Fibroblast of skin of right biceps (primary cell): ENCODE results near the gene COMMD1.
"Not testable (repeated sequence)": the region's sequence is repeated elsewhere in the genome, so short reads cannot be mapped to it uniquely, and the experiment has no call there.

ENCODE experiments used
- DNase-seq: peaks from one replicate; pipeline ENCODE4 v3.0.0-alpha.2; 2013

COMMD1 gene

DNA sequence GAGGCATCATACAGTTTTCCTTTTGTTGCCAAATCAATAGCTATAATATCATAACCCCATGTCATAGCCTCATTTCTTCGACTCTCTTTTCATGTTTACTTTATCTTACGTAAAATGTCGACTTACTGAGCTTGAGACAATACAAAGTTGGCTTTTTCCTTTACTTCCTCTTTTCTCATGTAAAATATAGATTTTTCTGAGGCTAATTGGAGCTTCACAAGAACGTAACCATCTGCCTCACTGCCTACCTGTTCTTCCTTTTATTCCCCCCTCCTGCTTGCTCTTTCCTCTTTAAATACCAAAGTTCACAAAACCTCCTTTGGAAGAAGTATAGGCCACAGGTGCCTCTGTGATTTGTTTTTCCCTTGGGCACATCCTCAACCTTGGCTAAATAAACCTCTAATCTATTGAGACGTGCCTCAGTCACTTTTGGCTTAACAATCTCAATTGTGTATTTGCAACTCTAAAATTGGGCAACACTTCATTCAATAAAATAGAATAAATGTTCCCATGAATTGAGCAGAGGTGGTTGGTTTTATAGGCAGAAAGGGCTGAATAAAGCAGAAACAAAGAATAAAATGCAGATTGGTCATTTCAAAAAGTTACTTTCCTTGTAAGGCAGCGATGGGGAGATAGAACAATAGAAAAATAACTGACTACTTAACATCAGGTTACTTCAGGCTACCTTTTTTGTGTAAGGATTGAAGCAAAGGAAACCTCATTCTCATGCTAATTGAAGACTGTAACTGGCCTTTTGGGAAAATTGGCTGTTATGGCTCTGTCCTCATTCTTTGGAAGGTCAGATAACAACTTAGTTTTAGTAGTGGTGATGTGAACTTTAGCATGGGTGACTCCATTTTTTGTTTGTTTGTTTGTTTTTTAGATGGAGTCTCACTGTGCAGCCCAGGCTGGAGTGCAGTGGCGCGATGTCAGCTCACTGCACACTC lies 21.3 kb downstream of the COMMD1 start:
- DNase-seq: no peak

DNA sequence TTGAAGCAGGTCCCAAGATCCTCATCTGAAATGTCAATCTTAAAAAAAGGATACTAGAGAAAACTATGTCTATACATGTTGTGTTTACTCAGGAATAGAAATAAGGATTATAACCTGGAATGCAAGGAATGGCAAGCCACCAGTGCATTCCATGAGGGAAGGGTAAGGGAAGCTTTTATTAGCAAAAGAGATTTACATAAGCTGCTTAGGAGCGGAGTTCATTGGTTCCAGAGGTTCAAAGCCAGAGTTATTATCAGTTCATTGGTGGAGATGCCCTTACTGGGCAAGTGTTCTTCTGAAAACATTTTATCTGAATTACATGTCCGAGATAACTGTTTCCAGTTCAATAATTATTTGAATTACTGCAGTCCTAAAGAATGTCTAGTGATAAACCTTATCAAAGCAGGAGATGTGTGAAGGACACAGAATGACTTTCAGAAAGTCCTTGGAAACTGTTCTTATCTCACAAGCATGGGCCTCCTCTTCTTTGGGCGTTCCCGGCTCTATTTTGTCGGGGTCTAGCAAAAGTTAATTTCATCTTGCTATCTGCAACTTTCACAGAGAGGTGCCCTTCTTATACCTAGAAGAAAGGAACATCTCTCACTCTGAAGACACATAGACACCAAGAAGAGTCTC lies 23.5 kb downstream of the COMMD1 start:
- peak; percentile 37 for DNase-seq

DNA sequence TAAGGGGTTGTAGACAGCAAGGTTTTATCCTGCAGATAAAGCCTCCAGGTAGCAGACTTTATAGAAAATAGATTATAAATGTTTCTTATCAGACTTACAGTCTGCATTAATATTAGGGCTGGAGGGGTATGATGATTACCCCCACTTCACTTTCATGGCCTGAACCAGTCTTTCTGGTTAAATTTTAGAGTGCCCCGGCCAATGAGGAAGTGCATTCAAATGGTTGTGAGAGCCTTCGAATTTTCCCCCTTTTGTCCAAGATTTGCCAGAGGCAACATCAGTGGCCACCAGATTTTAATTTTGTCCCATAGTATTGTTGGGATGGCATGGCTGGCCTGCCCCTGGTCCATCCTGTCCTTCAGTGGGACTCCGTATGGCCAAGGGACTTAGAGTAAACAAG lies 31.6 kb downstream of the COMMD1 start:
- DNase-seq: no peak

DNA sequence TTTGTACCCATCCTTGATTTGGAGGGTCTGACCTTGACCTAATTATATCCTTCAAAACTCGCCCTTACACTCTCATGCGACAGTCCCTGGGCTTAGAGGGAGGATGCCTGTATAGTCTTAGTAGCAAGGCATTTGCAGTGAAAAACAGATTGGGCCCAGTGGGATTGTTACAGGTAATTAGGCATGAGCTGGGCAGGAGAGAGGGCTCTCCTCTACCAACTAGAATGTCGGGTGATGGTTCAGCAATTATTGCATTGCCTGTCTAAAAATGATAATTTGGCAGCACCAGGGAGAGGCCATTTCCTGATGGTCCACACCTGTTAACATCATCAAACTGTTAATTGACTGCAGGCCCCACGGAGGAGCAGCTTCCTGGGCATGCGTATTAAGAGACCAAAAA lies 32.4 kb downstream of the COMMD1 start:
- DNase-seq: no peak

DNA sequence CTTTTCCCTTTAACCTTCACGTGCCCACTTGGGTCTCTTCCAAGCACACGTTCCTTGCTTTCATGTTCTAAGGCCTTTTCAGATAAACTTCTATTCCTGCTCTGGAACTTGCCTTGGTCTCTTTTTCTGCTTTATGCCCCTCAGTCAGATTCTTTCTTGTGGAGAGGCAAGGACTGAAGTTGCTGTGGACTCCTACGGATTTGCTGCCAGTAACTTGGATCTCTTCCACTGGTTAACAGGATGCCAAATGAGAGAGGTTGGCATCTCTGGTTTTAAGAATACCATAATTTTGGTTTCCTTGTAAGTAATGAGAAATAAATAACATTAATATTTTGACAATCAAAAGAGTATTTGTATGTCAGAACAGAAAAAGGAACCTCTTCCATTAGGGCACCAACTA lies 33.0 kb downstream of the COMMD1 start:
- DNase-seq: no peak

DNA sequence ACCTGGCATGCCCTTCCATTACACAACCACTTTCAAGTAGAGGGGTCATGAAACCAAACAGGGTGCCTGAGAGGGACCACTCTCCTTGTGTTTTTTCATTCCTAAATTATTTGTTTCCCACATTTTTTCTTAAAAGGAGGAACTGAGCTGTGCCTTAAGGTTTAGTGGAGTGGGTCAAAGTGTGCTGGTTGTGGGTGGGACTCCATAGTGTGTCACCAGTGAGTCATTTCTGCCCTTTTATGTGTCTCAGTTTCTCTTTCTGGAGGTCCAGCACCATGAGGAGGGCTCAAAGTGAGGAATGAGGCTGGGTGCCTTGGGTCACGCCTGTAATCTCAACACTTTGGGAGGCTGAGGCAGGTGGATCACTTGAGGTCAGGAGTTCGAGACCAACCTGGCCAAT lies 37.8 kb downstream of the COMMD1 start:
- DNase-seq: no peak

DNA sequence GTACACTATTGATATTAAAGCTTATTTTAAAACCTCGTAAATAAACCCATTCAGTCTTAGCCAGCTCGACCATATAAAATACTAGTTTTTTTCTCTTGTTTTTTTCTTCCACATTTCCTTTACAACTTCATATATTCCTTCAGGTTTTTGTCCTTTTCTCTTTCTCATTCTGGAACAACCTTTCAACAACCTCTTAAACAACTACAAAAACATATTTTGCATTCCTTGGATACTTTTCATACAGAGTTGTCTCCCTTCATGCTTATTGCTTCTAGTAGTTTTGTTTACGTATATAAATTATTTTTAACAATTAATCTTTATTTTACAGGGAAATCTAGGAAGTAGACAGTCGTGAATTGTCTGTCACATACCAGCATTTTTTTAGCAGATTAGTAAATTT lies 41.2 kb downstream of the COMMD1 start:
- peak; percentile 18 for DNase-seq

DNA sequence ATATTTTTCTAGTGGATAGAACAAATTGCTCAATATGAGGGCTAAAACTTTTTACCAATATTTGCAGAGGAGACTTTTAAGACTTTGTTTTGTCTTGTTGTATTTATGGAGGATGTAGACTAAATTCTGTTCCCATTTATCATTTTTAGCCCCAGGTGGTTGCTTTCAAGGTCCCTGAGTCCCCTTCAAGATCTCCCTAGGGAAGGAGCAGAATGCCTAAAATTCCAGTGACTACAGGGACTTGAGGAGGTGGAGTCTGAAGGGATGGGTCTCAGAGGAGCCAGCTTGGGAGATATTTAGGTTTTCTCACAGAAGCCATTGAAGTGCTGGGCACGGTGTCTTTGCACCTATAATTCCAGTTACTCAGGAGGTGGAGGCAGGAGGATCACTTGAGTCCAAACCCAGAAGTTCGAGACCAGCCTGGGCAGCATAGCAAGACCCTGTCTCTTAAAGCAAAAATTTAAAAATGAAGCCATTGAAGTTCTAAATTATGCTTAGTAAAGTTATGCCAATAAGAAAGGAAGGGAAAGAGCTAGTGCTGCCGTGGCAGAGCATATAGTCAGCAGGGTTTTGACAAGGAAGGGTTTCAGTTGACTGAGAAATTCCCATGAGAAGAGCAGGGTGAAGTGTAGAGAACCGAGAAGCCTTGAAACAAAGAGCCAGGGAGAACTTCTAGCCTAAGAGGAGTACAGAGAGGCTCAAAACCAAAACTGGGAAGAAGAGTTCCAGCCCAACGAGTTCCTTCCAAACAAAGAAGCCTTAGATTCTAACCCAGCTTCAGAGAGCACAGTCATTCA lies 43.4 kb downstream of the COMMD1 start:
- no peak for DNase-seq

DNA sequence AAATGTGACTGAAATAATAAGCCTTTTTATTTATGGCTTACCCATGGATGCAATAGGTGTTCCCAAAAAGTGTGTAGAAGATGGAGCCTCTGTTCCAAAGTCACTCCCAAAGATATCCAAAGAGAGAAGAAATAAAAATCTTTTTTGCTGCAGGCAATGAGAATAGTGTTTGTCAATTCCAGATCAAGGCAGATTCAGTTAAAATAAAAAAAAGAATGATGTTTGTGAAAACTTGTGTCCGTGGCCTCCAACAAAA lies 43.9 kb downstream of the COMMD1 start:
- no peak for DNase-seq

DNA sequence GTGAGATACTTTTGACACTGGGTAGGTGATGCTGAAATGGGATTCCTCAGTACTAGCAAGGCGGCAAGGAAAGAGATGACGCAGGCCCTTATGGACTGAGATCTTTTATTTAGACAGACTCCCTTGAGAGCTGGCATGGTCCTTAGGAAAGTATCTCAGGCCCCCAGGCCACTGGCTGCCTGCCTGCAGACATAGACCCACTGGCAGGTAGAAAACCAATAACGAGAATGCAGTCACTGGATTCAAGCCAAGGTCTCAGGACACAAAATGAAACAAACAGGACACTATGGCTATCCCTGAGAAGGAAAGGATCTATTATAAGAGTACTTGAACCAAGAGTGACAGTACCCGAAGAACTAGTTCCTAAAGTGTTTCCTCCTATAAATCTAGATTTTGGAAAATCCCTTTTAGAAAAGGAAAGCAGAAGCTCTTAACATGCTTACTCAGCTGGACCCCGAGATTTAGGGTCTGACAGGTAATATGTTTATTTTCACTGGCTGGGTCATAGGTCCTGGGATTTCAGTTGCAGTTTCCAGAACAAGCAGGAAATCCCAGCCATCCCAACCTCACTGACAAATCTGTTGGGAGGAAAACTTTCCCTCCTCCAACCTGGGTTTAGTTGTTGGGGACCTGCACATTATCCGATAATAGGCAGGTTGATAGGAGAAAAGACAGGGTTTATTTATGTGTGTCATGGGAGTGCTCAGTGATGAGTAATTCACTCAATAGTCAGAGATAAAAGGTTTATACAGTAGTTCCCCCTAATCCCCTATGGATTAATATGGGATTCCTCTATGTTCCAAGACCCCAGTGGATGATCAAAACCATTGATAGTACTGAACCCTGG lies 44.5 kb downstream of the COMMD1 start:
- DNase-seq: no peak

DNA sequence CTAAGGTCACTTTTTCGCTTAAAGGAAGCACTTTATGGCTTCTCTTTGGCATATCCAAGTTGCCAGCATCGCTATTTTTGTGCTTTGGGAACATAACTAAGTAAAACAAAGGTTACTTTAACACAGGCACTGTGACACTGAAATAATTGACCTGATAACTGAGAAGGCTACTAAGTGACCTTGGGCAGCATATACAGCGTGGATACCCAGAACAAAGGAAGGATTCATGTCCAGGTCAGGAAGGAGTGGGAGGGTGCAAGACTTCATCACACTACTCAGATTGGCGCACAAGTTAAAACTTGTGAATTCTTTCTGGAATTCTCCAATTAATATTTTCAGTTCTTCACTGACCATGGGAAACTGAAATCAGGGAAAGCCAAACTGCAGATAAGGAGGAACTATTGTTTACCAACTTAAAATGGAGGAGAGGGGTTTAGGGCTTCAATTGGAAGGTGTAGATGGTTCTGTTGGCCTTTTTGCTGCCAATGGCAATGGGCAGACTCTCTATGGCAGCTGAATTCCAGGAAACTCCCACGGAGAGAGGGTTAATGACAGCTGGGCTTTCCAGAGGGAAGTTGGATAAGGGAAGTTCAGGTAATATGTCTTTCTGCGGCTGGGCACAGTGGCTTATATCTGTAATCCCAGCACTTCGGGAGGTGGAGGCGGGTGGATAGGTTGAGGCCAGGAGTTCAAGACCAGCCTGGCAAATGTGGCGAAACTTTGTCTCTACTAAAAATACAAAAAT lies 45.3 kb downstream of the COMMD1 start:
- no peak for DNase-seq

DNA sequence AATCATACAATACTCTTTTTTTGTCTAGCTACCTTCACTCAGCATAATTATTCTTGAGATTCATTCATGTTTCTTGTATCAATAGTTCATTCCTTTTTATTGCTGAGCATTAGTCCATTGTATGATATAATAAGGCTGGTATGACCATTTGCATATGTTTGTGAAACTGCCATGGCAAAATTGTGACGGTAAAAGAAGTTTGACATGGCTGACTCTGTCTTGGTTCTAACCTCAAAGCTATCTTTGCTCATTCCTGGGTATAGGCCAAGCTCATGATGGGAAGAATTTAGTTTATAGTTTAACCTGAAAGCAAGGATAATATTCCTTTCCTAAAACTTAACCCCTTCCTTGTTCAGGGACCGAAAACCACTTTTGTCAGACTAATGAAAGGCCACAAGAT lies 46.4 kb downstream of the COMMD1 start:
- no peak for DNase-seq

DNA sequence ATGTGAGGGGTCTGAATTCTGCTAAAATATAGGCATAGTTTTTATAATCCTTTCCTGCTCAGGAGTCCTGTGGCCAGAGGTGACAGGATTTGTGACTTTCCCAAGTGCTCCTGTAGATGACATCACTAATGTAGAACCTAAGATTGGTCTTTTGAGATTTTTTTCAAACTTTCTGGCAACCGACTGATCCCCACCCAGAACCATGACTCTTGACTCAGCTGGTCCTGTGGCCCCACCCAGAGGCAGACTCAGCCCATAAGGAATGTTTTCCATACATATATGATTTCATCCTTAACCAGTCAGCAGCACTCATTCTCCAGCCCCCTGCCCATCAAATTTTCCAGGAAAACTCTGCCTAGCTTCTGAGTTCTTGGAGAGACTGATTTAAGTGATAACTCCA lies 46.8 kb downstream of the COMMD1 start:
- peak; percentile 17 for DNase-seq

DNA sequence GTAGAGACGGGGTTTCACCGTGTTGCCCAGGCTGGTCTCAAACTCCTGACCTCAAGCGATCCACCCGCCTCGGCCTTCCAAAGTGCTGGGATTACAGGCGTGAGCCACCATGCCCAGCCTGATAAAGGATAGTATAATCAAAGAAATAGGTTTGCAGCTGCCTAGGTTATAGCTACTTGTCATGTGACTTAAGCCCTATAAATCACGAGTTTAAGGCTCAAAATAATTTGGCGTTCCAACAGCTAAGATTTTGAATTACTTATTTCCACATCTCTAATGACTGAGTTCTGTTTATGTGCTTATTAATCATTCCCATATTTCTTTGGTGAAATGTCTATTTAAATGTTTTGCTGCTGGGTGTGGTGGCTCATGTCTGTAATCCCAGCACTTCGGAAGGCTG lies 49.4 kb downstream of the COMMD1 start:
- DNase-seq: not testable (repeated sequence)

DNA sequence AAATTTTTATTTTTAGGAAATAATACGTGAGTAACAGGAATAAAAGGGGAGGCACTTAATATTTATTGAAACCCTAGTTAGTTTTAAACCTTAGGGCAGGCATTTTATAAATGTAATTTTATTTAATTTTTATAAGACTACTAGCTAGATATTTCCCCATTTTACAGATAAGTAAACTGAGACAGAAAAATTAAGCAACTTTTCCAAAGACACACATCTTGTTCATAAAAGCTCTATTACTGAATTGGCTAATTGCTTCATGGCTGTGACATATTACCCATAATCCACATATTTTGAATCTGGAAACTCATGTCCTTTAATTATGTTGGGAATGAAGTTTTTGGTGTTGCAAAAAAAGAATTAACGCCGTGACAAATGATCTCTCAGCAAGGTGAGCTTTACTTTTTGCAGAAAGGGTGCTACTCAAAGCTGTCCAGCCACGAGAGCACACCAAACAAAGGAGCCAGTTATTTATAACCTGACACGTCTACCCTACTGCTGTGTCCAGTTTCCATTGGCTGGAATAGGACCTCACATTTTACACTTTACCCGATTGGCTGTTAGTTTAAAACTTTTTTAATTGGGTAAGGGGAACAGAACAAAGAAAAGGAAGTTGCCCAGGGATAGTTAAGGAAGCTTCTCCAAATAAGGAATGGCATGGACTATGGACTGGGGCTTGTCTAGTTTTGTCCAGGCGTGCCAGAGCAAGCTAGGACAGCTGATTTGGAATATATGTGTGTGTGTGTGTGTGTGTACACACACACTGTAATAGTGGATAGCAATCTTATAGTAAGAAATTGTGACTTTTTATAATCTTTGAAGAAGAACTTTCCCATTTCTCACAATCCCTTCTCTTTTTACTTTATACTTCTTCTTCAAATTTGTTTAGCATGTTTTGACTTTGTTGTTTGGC lies 54.2 kb downstream of the COMMD1 start:
- no peak for DNase-seq

DNA sequence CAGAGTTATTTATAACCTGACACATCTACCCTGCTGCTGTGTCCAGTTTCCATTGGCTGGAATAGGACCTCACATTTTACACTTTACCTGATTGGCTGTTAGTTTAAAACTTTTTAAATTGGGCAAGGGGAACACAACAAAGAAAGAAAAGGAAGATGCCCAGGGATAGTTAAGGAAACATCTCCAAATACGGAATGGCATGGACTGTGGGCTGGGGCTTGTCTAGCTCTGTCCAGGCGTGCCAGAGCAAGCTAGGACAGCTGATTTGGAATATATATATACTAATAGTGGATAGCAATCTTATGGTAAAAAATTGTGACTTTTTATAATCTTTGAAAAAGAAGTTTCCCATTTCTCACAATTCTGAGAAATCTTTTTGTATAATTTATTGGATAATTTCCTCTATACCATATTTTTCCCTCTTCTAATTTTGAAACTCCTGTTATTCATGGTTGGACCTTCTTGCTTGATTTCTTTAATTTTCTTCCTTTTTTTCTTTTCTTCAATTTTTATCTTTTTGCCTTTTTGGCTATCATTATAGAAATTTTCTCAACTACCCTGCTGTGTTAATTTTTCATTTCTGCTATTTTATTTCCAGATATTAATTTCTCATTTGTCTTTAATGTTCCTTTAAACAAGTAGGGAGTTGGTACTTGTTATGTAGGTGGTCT lies 55.9 kb downstream of the COMMD1 start:
- no peak for DNase-seq

DNA sequence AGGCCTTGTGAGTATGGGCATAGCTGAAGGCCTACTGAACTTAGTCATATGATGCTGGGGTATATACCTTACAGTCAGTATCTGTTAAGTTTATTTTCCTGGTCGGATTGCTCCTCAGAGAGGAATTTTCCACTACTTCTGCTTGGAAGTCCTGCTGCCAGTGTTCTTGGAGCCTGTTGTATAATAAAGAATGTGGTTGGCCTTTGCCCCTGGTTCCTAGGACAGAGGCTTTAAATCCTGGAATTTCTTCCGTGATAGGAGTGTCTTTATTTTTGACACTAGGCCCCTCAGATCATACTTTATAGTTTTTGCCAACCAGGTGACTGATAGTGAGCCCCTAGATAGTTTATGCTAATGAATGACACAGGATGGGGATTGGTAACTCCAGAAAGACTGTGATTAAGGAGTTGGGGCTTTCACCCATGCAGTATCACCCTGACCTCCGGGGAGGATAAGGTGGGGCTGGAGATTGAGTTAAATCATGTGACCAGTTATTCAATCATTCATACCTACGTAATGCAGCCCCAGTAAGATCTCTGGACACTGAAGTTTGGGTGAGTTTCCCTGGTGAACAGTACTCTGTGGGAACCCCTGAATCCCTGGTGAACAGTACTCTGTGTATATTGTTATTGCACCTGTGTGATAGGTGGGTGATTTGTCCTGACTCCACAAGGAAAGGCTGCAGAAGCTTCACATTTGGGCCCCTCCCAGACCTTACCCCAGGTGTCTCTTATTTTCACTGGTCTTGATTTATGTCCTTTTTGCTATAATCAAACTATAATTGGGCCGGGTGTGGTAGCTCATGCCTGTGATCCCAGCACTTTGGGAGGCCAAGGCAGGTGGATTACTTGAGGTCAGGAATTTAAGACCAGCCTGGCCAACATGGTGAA lies 56.9 kb downstream of the COMMD1 start:
- no peak for DNase-seq

DNA sequence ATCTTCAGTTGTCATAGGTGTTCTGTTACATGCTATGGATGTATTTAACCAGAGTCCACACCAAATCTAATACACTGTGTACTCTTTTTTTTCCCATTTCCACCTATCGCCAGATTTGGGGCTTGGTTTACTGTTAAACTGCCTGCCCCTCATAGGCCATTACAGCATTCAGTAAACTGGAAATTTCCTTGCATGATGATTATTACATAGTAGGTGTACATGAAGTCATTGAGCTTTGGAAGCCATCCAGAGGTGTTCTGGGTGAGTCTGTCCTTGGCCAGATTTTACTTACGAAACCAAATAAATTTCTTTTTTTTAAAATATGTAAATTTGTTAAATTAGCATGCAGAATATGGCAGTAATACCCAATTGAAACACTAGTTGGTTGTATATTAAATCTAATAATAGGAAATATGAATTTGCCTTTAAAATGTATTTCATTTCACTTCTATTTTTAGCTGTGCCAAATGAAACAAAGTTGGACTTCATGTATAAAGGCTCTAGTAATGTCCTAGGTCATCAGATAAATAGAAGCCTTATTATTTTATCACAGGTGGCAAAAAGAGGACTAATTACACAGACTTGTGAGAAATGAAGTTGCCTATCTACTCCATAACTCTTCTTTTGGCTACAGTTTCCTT lies 60.7 kb downstream of the COMMD1 start:
- DNase-seq: no peak

DNA sequence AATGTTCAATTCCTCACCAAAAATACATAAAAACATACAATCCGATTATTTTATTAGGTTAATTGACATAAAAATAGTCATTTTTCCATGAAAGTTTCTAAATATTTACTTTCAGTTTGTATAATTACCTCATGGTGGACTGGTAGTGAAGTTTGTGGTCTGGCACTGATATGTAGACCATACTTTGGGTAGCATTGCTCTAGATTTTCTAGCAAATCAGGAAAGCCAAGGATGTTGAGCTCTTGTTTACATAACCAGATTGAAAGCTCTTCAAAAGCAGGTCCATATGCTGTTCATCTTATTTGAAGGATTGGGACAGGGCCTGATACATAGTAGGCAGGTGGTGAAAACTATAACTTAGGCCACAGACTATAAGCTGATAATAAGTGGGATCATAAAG lies 61.8 kb downstream of the COMMD1 start:
- DNase-seq: no peak
